ENCODE data around the gene LRP10.
"Not testable (repeated sequence)": the region's sequence is repeated elsewhere in the genome, so short reads cannot be mapped to it uniquely, and the experiment has no call there.

LRP10 gene

DNA sequence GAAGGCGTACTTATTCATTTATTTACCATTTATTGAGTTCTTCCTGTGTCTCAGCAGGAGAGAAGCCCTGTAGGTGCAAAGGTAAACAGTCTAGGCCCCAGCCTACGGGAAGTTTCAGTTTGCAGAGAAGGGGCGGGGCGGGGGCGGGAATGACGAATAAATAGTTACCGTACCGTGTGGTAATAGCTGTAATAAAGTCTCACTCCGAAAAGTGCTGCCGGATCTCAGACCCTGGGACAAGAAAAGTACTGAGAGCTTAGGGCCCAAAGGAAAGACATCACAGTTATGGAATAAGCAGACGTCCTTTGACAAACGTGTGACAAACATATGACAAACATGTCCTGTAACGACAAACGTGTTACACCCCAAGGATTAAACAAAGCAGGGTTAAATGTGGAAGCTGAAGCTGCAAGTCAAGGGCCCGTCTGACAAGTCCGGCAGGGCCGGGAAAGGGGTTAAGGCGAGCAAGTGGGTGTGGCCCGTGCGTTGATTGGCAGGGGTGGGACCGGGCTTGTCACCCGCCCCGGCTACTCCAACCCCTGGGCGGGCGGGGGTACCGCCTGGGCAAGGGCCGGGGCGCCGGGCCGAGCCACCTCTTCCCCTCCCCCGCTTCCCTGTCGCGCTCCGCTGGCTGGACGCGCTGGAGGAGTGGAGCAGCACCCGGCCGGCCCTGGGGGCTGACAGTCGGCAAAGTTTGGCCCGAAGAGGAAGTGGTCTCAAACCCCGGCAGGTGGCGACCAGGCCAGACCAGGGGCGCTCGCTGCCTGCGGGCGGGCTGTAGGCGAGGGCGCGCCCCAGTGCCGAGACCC lies at the start of gene LRP10:
LRP10 (plus strand) TSS at position 517 of the 809 bp plus-strand sequence. CDS start 564 bp downstream, outside the sequence.
- peak; percentile 45 for DNase-seq

DNA sequence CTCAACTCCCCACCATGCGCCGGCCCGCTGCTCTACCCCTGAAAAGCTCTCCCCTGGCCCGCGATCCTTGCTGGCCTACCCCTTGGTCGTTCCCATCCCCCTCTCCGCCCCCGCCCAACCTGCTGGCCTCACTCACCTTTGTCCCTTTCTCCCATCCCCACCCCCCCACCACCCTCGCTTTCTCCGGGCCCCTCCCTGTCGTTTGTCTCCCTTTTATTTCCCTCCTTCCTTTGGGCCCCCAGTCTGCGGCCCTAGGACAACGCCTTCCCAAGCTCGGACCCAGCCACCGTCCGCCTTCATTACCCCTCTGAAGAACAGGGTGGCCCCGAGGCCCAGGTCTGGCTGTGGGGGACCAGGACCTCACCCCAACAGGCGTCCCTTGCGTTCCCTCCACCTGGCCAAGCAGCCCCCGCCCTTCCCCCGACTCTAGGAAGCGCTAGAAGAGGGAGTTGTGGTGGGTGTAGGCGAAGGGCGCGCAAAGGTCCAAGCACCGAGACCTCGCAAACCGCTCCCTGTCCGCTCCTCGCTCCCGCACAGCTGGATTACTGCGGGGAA lies 49.4 kb upstream of the LRP10 start:
- DNase-seq = no peak

- DNase-seq = peak; percentile 23
These were observed 48.9 kb upstream of the LRP10 start for GRCh38 chr14:22822571-22823098.

GRCh38 chr14:22824711-22825359 lies 46.7 kb upstream of the LRP10 start:
- no peak for DNase-seq

GRCh38 chr14:22829076-22829660 lies 42.4 kb upstream of the LRP10 start:
- DNase-seq = not testable (repeated sequence)

- peak; percentile 93 for DNase-seq
These were observed 41.7 kb upstream of the LRP10 start, which contains the start of gene MRPL52 for GRCh38 chr14:22829661-22830442. Gene MRPL52, plus strand, starts transcription at chr14:22829887. Its CDS starts 26 bp downstream, at chr14:22829913.

- no peak for DNase-seq
These were observed 41.0 kb upstream of the LRP10 start for GRCh38 chr14:22830443-22831010.

GRCh38 chr14:22835505-22835904 lies 36.0 kb upstream of the LRP10 start:
- no peak for DNase-seq

GRCh38 chr14:22836301-22837113 lies 35.0 kb upstream of the LRP10 start, which contains the start of gene MMP14:
Gene MMP14, plus strand, starts transcription at chr14:22836585. Its CDS starts 233 bp downstream, at chr14:22836818.
- DNase-seq = no peak

DNA sequence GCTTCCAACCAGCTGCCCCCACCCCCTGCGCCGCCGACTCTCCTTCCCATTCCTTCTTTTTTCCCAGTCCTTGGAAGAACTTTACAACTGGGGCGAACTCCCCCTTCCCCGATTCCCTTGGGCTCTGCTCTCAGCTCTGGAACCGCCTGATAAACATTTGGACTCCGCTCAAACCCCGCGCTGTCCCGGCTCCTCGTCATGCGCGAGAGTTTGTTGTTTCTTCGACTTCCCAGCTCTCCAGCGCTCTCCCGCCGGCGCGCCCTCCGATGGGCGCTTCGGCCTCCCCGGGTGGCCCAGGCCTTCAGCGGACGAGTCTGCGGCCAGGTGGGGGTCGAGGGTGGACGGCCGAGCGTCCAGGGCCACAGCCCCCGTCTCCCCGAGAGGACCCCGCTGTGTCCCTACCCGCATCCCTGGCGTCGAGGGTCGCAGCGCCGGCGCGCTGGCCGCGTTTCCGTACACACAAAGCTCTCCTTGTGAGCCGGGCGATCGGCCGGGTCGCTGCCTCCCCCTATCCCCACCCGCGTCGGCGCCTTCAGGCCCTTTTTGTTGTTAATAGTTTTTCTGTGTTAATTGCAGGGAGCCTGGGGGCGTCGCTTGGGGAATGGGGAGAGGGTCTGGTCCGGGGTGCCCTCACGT lies 34.3 kb upstream of the LRP10 start:
- no peak for DNase-seq

- no peak for DNase-seq
These were observed 33.6 kb upstream of the LRP10 start for GRCh38 chr14:22837750-22838538.

- no peak for DNase-seq
These were observed 32.9 kb upstream of the LRP10 start for GRCh38 chr14:22838631-22839041.

- DNase-seq = no peak
These were observed 32.3 kb upstream of the LRP10 start for GRCh38 chr14:22839159-22839779.

- no peak for DNase-seq
These were observed 30.2 kb upstream of the LRP10 start for GRCh38 chr14:22841311-22841710.

DNA sequence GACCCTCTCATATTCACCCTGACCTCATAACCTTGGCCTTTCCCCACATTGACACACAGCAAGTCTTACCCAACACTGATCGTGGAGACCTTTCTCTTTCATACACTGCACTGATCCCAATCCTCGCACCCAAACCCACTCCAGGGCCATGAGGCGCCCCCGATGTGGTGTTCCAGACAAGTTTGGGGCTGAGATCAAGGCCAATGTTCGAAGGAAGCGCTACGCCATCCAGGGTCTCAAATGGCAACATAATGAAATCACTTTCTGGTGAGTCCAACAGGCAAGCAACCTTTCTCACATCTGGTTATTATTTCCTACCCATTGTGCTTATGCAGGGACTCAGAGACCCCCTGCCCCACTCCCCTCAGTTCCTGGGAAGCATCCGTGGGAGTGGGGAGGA lies 29.8 kb upstream of the LRP10 start:
- DNase-seq = no peak

GRCh38 chr14:22842211-22843122 lies 29.1 kb upstream of the LRP10 start:
- no peak for DNase-seq

DNA sequence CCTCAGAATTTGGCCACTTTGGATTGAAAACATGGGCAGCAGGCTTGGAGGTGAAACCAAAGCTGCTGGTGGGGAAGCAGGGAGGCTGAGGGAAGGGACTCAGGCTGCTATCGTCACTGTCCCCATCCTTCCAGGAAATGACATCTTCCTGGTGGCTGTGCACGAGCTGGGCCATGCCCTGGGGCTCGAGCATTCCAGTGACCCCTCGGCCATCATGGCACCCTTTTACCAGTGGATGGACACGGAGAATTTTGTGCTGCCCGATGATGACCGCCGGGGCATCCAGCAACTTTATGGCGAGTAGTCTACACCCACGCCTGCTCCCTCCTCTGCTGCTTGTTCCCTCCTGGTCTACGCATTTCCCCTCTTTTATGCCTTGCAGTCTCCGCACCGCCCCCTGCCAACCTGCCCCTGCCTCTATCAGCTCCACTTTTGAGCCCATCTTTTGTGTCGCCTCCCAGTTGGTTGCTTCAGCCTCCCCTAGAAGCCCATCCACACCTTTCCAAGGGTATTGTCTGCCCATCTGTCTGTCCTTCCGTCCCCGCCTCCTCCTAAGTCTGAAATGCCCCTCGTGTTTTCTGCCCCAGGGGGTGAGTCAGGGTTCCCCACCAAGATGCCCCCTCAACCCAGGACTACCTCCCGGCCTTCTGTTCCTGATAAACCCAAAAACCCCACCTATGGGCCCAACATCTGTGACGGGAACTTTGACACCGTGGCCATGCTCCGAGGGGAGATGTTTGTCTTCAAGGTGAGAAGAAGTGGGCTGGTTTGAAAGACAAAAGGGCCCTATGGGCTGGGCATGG lies 28.2 kb upstream of the LRP10 start:
- DNase-seq = no peak

Measured in NCI-H1092 (cell line).